Hematopoietic multipotent progenitor cell treated with erythropoietin and hydrocortisone succinate and interleukin-3 and kit ligand, for 17 days (in vitro differentiated cells): Measurements from ENCODE around the gene TFF1.
"Not testable (repeated sequence)": the region's sequence is repeated elsewhere in the genome, so short reads cannot be mapped to it uniquely, and the experiment has no call there.

Experiments used
- DNase-seq: peaks from one replicate; pipeline ENCODE4 v3.0.0-alpha.2; 2015; ENCODE audit warnings: low spot score

TFF1 gene

DNA sequence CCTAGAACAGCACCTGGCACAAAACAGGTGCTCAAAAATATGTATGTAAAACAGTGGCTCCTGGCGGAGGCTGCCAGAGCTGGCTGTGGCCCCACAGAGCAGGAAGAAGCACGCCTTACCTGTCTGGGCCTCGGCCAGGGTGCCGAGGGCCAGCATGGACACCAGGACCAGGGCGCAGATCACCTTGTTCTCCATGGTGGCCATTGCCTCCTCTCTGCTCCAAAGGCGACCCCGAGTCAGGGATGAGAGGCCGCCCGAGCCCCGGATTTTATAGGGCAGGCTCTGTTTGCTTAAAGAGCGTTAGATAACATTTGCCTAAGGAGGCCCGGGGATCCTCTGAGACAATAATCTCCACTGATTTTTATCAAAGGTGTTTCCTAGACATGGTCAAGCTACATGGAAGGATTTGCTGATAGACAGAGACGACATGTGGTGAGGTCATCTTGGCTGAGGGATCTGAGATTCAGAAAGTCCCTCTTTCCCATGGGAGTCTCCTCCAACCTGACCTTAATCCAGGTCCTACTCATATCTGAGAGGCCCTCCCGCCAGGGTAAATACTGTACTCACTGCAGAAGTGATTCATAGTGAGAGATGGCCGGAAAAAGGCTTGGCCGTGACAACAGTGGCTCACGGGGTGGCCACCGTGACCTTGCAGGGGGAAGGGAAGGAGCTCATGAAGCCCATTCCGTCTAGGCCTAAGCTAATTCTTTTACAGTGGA, at the start of gene TFF1:
Gene TFF1, minus strand, starts transcription at position 244 of the 719 bp plus-strand sequence. Its CDS starts 40 bp downstream, at position 204.
- no peak for DNase-seq

DNA sequence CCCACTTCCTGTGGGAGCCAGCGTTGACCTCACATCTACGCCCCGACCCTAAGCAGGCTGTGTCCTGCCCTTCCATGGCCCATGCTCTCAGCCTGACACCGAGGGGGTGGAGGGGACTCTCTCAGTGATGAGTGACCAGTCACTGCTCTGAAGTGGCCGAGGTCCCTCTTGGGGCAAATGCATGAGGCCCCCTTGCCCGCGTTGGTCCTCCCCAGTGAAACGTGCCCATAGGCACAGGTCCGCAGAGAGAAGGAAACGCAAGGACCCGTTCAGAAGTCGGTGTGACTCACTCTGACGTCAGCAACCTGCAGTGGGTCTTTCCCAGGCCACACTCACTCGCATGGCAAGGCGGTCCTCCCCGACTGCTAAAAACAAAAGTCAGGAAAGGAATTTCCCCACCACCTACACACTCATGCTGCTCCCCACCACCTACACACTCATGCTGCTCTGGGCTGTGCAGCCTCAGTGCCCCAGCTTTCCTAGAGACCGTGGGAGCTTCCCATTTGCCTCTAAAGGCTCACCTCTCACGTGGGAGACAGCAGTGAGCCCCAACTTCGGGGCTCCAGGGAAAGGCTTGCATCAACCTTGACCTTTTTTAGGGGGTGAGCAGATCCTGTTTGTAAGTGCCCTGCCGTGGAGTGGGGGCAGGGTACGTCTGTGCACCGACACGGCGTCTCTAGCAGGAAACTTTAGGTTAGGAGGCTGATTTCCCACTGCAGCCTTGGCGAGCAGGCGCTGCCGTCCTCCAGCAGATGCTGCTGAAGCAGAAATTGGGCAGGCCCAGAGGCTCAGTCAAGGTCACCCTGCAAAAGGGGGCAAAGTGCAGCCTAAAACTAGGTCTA, 48.8 kb upstream of the TFF1 start:
- DNase-seq = no peak

DNA sequence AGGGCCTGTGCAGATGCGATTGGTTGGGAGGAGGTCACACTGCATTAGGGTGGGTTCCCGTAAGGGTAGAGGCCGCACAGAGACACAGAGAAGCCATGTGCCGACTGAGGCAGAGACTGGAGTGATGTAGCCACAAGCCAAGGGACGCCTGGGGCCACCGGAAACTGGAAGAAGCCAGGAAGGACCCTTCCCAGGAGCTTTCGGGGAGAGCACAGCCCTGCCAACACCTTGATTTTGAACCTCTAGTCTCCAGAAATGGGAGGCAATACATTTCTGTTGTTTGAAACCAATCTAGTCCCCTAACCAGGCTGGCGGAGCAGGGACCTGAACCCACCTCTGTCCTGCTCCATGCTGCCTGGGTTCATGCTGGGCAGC, 48.2 kb upstream of the TFF1 start:
- DNase-seq = no peak

DNA sequence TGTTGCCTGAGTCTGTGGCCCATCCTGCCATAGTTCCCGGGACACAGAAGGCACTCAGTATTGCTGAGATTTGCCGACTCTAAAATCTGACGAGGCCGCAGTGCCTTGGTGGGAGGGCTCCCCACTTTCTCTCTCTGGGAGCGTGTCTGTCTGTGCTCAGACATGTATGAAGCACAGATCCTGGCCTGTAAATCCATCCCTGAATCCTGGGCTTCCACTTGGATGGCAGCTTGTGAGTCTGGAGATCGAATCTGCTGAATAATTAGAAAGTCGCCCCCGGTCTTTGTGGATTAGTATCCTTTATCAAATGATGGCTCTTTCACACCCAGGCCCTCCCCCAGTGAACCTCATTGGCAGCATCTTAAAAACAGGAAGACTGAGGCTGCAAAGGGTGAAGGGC, 47.7 kb upstream of the TFF1 start:
- DNase-seq = no peak

DNA sequence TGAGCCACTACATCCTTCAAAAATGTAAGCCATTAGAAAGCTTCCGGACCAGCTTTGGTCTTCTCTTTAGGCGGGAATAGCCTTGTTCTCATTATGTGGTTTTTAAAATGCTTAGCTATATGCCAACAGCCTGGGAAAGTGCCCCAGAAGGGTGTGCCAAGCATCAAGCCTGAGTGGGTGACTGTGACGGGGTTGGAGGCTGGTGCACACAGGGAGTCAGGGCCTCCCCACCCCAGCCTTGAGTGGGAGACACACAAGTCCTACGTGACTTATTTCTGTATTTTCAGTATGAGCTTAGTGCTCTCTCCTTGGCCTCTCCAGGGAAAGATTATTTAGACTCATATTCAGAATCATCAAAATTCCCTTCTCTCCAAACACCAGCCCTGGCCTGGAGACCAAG, 47.2 kb upstream of the TFF1 start:
- no peak for DNase-seq

DNA sequence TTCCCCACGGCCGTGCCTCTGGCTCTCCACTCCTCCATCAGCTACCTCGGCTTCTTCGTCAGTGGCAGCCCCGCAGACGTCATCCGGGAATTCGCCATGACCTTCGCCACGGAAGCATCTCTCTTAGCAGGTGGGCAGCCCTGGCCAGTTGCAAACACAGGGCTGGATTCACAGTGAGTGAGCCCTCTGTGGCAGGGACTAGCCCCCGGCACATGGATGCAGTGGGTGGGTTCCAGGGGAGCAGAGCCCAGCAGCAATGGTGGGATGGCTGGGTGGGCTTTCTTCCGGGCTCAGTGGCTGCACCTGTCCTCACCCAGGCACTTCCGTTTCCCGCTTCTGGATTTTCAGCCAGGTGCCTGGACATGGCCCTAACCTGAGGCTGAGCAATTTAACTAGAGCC, 46.8 kb upstream of the TFF1 start:
- DNase-seq = no peak

DNA sequence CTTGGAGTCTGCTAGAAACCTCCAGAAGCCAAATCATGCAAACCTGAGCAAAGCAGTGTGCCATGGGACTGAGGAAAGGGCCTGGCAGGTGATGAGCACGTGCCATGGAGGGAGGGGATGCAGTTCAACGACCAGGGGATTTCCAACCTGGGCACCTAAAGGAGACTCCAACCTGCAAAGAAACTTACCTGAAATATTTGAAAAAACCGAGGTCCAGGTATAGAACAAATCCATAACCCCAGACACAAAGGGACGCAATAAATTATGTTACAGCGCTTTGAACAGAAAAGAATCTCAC, 46.2 kb upstream of the TFF1 start:
- no peak for DNase-seq

DNA sequence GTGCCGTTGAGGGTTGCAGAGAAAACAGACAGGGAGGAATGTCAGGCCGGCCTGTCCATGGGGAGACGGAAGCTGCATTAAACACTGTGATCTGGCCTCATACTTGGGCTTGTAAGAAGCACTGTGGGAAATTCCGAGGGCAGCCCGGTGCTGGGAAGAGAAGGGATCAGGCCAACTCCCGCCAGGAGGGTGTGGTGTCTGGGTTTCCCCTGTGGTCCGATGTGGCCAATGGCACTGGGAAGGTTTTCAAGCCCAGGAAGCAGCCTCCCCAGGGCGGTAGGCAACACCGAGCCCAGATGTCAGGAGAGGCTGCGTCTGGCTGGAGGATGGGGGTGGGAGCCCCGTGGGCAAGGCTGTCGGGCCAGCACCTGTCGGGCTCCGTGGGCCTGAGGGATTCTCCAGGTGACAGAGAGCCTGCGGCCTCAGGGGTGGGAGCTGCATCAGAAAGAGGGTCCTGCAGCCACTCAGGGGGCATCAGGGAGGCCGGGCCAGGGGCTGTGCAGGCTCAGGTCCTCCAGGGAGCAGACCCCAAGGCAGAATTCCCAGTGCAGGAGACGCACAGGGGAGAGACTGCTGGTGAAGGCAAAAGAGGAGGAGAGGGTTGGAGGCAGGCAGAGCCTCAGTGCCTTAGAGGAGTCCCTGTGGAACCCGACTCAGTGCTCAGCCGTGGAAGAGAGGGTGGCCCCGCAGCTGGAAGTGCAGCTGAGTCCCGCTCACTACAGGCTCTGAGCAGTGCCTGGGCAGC, 45.7 kb upstream of the TFF1 start:
- no peak for DNase-seq

DNA sequence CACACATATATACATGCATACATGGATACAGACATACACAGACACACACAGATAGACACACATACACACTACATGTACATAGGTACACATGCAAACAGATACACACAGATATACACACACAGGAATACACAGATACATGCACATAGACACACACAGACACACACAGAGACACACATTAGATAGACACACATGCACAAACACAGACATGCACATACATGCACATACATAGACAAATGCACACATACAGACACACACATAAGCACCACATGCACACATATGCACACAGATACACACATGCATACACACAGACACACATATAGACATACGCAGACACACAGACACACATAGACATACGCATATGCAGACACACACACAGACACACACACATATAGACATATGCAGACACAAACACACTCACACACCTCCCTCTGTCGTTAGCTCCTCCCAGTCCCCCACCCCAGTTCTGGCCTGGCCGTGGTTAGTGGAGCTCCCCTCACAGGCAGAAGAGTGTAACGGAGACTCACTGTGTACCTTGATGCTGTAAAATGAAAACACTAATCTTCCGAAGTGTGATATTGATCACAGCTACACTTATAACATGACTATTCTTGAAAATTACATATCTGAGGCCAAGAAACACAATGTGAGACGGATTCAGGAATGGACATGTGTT, 45.0 kb upstream of the TFF1 start:
- DNase-seq = no peak

DNA sequence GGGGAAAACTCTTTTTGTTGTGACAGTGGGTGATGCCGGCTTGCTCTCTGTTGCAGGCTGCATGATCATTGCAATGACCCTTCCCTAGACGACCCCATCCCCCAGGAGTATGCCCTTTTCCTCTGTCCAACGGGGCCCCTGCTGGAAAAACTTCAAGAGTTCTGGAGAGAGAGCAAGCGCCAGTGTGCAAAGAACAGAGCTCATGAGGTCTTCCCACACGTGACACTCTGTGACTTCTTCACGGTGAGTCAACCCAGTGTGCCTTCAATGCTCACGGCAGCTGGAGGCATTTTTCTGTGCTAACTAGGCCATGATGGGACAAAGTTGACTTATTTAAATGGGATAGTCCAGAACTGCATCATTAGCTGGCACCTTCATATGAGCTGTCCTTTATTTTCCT, 43.0 kb upstream of the TFF1 start:
- no peak for DNase-seq

DNA sequence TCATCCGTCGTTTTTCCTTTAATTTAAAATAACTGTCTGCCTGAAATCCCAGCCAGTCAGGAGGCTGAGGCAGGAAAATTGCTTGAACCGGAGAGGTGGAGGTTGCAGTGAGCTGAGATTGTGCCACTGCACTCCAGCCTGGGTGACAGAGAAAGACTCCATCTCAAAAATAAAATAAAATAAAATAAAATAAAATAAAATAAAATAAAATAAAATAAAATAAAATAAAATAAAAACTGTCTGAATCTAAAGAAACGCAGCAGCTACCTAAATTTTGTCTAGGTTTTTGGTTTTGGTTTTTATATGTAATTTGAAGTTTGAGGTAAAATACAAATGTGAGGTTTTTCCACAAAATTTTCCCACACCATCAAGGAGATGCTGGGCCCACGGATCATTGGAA, 42.4 kb upstream of the TFF1 start:
- DNase-seq = not testable (repeated sequence)

DNA sequence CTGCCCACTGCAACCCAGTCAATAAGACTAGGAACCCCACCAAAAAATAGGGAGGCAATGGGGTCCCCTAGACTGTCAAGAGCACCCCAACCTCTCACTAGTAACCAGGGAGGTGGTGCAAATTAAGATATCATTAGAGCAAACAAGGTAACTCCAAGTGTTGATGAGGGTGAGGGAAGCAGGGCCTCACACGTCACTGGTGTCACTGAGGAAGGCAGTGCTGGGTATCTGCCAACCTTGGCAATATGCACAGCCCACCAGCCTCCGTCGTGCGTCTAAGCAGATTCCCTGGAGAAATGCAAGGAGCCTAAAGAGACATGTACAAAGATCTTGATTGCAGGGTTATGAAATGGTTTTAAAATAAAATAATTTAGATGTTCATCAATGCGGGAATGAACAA, 41.1 kb upstream of the TFF1 start:
- no peak for DNase-seq

DNA sequence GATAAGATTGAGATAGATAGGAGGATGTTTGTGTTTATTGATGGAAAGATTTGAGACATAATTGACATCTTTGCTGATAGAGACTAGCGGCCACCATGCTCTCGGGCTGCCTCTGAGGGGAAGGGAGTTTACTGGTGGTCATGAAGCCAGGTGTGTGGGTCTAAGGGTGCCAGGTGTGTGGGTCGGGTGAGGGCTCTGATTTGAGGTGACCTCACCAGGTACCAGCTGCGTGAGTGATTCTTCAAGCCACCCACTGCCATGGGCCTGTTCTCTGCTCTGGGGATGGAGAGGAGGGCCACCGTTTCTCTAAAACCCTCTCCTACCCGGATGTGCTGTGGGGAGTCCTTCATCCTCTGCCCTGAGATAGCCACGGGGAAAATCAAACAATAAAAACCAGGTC, 40.5 kb upstream of the TFF1 start:
- no peak for DNase-seq

DNA sequence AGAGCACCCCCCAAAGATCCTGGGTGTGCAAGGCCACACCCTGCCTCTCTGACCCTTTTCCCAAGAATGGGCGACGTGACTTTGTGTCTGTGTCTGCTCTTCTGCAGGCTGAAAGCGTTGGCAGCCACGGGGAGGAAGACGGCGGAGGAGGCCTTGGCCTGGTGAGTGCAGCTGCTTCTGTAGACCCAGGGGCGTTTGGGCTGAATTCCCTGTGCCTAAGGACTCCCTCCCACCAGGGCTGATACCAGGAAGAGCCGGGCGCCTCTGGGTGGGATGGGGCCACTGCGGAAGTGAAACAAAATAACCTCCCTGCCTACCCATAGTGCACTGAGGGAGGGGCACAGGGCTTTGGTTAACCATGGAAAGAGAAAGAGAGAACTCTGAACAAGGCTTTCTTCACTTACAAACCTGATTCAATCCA, 39.9 kb upstream of the TFF1 start:
- DNase-seq = no peak

DNA sequence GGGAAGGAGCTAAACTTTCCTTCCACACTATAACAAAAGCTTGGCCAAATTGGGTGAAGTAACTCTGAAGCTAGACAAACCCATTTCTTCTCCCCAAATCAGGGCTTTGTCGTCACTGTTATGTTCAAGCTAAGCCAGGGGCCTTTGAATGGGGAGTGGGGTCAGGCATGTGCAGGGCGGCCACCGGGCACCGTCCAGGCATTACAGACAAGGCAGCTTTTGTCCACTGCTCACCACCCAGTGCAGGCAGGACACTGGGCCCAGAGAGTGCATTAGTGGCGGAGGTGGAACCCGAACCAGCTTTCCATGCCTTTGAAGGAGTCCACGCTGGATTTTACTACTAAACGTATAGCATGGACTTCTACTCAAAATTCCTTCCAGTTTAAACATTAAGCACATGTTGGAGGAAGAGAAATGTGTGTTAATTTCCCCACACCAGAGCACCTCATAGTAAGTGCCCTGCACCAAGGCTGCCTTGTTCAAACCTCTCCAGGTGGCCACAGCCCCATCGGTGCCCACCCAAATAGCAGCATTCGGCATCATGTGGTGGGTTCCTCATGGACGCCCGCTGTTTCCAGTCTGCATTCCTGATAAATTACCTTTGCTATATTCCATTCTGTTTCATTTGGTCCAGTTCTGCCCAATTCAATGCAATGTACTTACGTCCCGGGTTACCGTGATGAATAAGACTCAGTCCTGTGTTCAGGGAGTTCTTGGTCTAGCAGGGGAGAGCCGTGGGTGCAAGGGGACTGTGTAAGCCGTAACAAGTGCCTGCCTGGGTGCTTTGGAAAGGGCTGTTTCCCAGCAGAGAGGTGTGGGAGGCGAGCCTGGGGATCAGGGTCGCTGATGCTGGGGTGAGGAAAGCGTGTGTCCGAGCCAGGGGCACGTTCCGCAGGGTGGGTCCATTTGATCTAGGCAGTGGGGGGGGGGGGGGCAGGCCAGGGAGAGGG, 39.0 kb upstream of the TFF1 start:
- DNase-seq = no peak

DNA sequence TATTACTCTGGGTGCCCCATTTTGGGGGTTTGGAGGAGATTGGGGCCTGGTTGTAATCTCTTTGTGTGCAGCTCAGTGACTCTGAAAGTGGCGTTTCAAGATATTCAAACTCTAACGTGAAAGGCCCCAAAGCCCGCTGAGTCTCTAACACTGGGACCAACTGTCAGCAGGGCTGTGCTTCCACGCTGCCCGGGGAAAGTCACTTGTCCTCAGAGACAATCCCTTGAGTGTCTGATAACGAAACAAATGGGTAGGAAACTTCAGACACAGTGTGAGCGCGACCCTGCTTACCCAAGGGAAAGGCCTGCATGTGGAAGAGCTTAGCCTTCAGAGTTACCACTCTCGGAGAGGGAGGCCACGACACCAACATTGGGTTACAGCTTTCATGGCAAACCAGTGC, 38.2 kb upstream of the TFF1 start:
- no peak for DNase-seq

DNA sequence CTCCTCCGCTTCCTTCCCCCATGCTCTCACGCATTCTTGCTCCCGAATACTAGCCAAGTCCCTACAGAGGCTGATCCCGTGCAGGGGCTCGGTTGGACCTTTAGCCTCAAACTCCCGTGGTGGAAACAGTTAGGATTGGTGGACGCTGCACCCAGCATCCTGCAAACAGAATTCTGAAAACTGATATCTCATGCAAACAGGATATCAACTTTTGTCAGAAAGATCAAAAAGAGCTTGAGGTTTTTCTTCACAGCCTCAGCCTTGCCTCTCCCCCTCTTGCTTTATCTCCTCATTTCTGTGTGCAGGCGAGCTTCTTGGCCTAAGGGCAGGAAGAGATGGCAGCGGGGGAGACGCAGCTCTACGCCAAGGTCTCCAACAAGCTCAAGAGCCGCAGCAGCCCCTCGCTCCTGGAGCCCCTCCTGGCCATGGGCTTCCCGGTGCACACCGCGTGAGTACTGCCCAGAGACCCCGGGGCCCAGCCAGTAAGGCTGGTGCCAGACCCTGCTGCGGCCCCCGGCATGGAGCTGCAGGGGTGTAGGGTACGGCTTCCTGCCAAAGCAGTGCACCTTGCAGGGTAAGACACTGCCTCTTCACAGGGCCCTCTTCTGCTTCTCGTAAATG, 37.4 kb upstream of the TFF1 start, which contains the start of gene UBASH3A:
Gene UBASH3A, plus strand, starts transcription at position 292 of the 621 bp plus-strand sequence. Its CDS starts 44 bp downstream, at position 336.
- DNase-seq = no peak

DNA sequence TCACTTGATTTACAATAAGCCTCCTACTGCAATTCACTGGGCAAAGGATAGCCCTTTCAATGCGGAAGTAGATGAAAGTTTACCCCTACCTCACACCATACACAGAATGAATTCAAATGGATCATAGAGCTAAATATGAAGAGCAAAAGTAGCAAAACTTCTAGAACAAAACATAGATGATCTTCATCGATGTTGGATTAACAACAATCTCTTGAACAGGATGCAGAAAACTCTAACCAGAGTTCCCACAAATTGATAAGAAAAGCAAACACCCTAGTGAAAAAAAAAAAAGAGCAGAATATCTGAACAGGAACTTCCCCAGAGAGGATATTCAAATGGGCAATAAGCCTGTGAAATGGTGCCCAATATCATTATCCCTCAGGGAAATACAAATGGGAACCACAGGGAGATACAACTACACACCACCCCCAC, 35.5 kb upstream of the TFF1 start:
- no peak for DNase-seq

DNA sequence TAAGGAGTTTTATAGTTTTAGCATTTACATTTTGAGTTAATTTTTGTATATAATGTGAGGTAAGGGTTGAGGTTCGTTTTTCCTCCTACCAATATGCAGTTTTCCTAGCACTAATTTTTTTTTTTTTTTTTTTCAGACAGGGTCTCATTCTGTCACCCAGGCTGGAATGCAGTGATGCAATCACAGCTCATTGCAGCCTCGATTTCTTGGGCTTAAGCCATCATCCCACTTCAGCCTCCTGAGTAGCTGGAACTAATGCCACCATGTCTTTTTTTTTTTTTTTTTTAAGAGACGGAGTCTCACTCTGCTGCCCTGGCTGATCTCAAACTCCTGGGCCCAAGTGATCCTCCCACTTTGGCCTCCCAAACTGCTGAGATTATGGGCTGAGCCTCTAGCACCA, 34.8 kb upstream of the TFF1 start:
- DNase-seq = no peak

DNA sequence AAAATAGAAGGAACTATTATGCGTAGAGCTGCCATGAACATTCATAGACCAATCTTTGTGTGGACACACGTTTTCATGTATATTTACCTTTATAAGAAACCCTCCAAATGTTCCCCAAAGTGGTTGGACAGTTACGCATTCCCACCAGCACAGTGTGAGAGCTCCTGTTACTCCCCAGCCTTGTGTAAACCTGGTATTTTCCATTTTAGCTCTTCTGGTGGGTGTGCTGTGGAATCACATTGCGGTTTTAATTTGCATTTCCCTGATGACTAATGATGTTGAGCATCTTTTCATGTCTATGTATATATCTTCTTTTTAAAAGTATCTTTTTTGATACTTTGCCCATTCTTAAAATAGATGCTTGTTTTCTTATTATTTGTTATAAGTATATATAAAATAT, 34.2 kb upstream of the TFF1 start:
- DNase-seq = no peak
